Activated CD4-positive, alpha-beta T cell treated with anti-CD3 and anti-CD28 coated beads, Interleukin-2, amount 10 ng/mL, durations not matched to agents 24 days and 14 days (primary cell): ENCODE data around the gene GJB1. TPM values are rescaled to one million over a fixed set of nuclear protein-coding genes. Genes with fewer than 3 reads are reported as not detected.
A peak's percentile ranks its signal among the peaks of the same experiment; 100 is the strongest.
"Not testable (repeated sequence)": the region's sequence is repeated elsewhere in the genome, so short reads cannot be mapped to it uniquely, and the experiment has no call there.

Experiments
- DNase-seq: peaks from one replicate; pipeline ENCODE4 v3.0.0; 2022
- H3K27ac Mint-ChIP-seq: one replicate; pipeline ENCODE4 v1.8.0; 2022; ENCODE audit warnings: mild to moderate bottlenecking, mixed read lengths
- H3K27me3 Mint-ChIP-seq: one replicate; pipeline ENCODE4 v1.8.0; 2022; ENCODE audit warnings: mixed read lengths
- H3K36me3 Mint-ChIP-seq: one replicate; pipeline ENCODE4 v1.8.0; 2022; ENCODE audit warnings: low read depth, mild to moderate bottlenecking, mixed read lengths
- H3K4me1 Mint-ChIP-seq: one replicate; pipeline ENCODE4 v1.8.0; 2021; ENCODE audit warnings: mixed read lengths
- H3K4me3 Mint-ChIP-seq: one replicate; pipeline ENCODE4 v1.8.0; 2022; ENCODE audit warnings: mild to moderate bottlenecking, moderate library complexity, mixed read lengths
- H3K9me3 Mint-ChIP-seq: one replicate; pipeline ENCODE4 v1.8.0; 2021; ENCODE audit warnings: mixed read lengths
- intact Hi-C: fragments of 100-400 bp; cut with micrococcal nuclease; formaldehyde crosslinking; loops from one replicate; pipeline ENCODE4 v1.15.1; 2023
- total RNA-seq: library from RNA; stranded (reverse); gene quantifications from 2 replicates; pipeline ENCODE4 v1.2.3, GENCODE V29; 2022

The GJB1 gene
- total RNA-seq, 1 donor from 2014 or later: not detected

DNA sequence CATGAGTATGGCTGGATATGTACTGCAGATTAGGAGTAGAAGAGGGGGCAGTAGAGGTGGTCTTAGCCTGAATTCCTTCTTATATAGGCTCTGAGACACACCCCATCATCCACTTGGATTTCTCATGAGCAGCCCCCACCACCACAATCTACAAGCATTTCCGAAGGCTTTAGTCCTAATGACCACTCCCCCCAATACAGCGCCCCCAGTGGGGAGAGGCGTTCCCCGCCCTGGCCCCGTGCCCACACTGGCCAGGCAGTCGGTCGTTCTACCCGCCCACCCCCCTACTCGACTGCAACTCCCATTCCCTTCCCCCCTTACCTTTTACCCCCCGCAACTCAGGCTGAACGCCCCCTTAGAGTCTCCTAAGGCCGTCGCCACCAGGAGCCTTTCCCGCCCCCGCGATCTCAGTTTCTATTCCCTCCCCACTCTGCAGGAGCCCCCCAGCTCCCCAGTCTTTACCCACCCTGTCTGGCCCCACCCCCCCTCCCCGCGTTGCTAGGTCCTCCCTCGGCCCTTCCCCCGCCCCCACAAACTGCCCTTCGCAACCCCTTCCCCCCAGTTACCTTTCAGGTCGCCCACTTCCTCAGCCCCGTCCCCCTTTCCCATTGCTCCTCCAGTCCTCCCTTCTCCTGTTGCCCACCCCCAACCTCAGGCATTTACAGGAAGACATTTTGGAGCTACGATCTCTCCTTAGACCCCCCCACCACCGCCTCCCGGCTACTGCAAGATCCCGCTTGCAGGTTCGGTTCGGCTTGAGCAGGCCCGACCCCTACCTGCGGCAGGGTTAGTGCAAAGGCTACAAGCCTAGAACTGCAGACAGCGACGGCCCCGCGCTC lies 30.4 kb downstream of the GJB1 start:
- no peaks in the 10 kb centered on the region for H3K9me3 Mint-ChIP-seq
- peak overlapping the region; percentile 88 for H3K27ac Mint-ChIP-seq
- H3K36me3 Mint-ChIP-seq: peaks cover 18% of the 10 kb centered on the region
- peaks cover 2% of the 10 kb centered on the region for H3K27me3 Mint-ChIP-seq
- intact Hi-C loops: loop anchor here (1.0 to 10.0 kb wide), 6 partner anchors 30 to 596 kb away; partner anchors contain the start of genes CXorf65, NONO and TAF1
- peak; percentile 80 for DNase-seq
- peaks cover 28% of the 10 kb centered on the region for H3K4me1 Mint-ChIP-seq
- H3K4me3 Mint-ChIP-seq: peak overlapping the region; percentile 93

DNA sequence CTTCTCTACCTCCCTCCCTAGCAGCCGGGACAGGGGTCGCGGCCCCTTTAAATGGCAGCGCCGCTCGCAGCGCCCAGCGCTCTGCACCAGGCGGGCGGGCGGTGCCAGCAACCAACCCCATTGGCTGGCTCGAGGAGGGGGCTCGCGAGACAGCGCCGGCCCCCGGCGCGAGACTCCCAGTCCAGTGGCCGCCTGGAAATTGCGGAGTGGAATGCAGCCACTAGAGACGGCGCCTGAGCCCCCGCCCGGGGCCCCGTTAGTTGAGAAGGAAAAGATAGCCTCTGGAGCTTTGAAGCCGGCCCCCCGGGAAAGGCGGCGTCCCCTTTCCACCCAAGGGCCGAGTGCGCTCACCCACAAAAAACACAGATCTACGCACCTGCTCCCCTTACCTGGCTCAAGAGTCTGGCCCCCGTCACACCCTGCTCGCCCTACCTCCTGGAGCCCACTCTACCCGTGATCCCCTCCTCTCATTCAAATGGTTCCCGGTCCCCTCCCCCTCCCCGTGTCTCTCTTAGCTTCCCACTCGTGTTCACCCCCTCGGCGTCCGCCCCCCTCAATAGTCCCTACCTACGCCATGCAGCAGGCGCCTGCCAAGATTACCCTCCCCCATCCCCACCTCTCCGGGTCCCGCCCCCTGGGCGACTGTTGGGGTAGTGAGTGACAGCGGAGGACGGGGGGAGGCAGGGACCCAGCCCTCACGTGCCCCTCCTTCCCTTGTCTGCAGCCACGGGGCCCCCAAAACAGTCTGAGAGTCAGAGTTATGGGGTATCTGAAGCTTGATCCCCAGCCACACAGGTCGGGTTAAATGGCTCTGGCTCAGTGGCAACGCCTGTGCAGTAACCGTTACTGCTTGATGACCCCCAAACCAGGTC lies 31.3 kb downstream of the GJB1 start, which contains the start of gene ZMYM3:
Gene ZMYM3 (minus strand): TSS at position 49 of the 872 bp plus-strand sequence. CDS start 885 bp downstream, outside the sequence.
- H3K4me3 Mint-ChIP-seq: peak within 1 kb of the TSS; percentile 93

GRCh38 chrX:71256051-71256450 lies 33.0 kb downstream of the GJB1 start:
- peaks cover 4% of the 10 kb centered on the region for H3K36me3 Mint-ChIP-seq
- H3K4me3 Mint-ChIP-seq: no peak overlapping the region
- DNase-seq: no peak
- H3K9me3 Mint-ChIP-seq: no peaks in the 10 kb centered on the region
- H3K27me3 Mint-ChIP-seq: peaks cover 2% of the 10 kb centered on the region
- intact Hi-C loops: loop anchor here (10.0 kb wide), 1 partner anchor 151 kb away; the partner anchor contains the start of gene CXorf65
- H3K4me1 Mint-ChIP-seq: peaks cover 26% of the 10 kb centered on the region
- H3K27ac Mint-ChIP-seq: peak overlapping the region; percentile 26

More for the DNA sequence above, 31.3 kb downstream of the GJB1 start, which contains the start of gene ZMYM3:
- peak within 1 kb of the TSS; percentile 88 for H3K27ac Mint-ChIP-seq
- intact Hi-C loops: loop anchor here (1.0 to 10.0 kb wide), 6 partner anchors 29 to 597 kb away; partner anchors contain the start of genes CXorf65, NONO and TAF1
- H3K9me3 Mint-ChIP-seq: no peaks in the 10 kb centered on the region
- peak; percentile 92 for DNase-seq
- peaks cover 12% of the 10 kb centered on the region for H3K36me3 Mint-ChIP-seq
- peaks cover 2% of the 10 kb centered on the region for H3K27me3 Mint-ChIP-seq
- peaks cover 28% of the 10 kb centered on the region for H3K4me1 Mint-ChIP-seq

DNA sequence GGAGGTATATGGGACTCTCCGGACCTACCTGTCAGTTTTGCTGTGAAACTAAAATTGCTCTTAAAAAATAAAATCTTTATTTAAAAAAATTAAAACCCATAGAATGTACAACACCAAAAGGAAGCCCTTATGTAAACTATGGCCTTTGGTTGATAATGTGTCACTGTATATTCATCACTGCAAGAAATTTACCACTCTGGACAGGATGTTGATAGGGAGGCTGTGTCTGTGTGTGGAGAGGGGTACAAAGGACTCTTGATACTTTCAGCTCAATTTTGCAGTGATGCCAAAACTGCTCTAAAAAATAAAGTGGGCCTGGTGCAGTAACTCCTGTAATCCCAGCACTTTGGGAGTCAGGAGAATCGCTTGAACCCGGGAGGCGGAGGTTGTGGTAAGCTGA lies 33.8 kb downstream of the GJB1 start:
- peaks cover 2% of the 10 kb centered on the region for H3K27me3 Mint-ChIP-seq
- peaks cover 20% of the 10 kb centered on the region for H3K4me1 Mint-ChIP-seq
- H3K9me3 Mint-ChIP-seq: no peaks in the 10 kb centered on the region
- intact Hi-C loops: loop anchor here (10.0 kb wide), 1 partner anchor 152 kb away; the partner anchor contains the start of gene CXorf65
- DNase-seq: no peak
- H3K4me3 Mint-ChIP-seq: no peak overlapping the region
- H3K36me3 Mint-ChIP-seq: no peaks in the 10 kb centered on the region
- H3K27ac Mint-ChIP-seq: no peak overlapping the region

DNA sequence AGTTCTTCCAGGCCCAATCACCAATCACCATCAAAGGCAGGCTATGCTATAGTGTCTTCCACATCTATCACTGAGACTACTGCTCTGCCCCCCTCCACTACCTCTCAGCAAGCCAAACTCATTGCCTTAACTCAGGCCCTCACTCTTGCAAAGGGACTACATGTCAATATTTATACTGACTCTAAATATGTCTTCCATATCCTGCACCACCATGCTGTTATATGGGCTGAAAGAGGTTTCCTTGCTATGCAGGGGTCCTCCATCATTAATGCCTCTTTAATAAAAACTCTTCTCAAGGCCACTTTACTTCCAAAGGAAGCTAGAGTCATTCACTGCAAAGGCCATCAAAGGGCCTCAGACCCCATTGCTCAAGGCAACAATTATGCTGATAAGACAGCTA lies 45.6 kb downstream of the GJB1 start:
- intact Hi-C loops, H3K27me3 Mint-ChIP-seq, H3K4me3 Mint-ChIP-seq, H3K4me1 Mint-ChIP-seq, H3K36me3 Mint-ChIP-seq, H3K27ac Mint-ChIP-seq, H3K9me3 Mint-ChIP-seq, DNase-seq: not testable (repeated sequence)

DNA sequence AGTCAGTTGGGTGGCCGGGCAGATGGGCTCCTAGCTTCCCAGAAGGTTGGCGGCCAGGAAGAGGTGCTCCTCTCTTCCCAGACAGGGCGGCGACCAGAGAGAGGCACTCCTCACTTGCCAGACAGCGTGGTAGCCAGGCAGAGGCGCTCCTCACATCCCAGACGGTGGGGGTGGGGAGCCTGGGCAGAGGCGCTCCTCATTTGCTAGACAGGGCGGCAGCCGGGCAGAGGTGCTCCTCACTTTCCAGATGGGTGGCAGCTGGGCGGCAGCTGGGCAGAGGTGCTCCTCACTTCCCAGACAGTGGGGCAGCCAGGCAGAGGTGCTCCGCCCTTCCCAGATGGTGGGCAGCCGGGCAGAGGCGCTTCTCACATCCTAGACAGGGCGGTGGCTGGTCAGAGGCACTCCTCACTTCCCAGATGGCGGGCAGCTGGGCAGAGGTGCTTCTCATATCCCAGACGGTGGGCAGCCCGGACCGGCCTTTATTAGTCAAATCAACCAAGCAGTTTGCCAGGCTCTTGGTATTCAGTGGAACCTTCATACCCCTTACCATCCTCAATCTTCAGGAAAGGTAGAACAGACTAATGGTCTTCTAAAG lies 46.9 kb downstream of the GJB1 start:
- Mint-ChIP-seq H3K27me3 (peaks cover 1% of the 10 kb centered on the region), H3K27ac (no peak overlapping the region), H3K9me3 (no peaks in the 10 kb centered on the region), H3K4me3 (no peak overlapping the region), H3K36me3 (no peaks in the 10 kb centered on the region), H3K4me1 (no peaks in the 10 kb centered on the region)
- no peak for DNase-seq
- intact Hi-C loops: no loop called here

DNA sequence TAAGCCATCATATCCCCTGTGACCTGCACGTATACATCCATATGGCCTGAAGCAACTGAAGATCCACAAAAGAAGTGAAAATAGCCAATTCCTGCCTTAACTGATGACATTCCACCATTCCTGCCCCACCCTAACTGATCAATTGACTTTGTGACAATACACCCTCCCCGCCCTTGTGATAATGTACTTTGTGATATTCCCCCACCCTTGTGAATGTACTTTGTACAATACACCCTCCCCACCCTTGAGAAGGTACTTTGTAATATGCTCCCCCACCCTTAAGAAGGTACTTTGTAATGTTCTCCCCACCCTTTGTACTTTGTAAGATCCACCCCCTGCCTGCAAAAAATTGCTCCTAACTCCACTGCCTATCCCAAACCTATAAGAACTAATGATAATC lies 49.3 kb downstream of the GJB1 start:
- intact Hi-C loops, H3K4me1 Mint-ChIP-seq, H3K27me3 Mint-ChIP-seq, H3K36me3 Mint-ChIP-seq, DNase-seq, H3K27ac Mint-ChIP-seq, H3K4me3 Mint-ChIP-seq, H3K9me3 Mint-ChIP-seq: not testable (repeated sequence)

Other genes starting within 250 kb of the GJB1 start
- gene SNX12, start 154.9 kb upstream of the GJB1 start, total RNA-seq: 56.0 and 57.1 TPM in 2 replicates
- 9.4 and 9.8 TPM in 2 replicates for gene FOXO4, start 127.4 kb upstream of the GJB1 start, total RNA-seq
- 17.9 and 24.9 TPM in 2 replicates for gene CXorf65, start 116.5 kb upstream of the GJB1 start, total RNA-seq
- 337 and 348 TPM in 2 replicates for gene IL2RG, start 111.6 kb upstream of the GJB1 start, total RNA-seq
- 61.0 and 65.9 TPM in 2 replicates for gene MED12, start 104.6 kb upstream of the GJB1 start, total RNA-seq
- 1.0 and 1.1 TPM in 2 replicates for gene NLGN3, start 78.4 kb upstream of the GJB1 start, total RNA-seq
- 16.9 and 20.1 TPM in 2 replicates for gene ZMYM3, start 30.9 kb downstream of the GJB1 start, total RNA-seq
- gene NONO, start 60.4 kb downstream of the GJB1 start, total RNA-seq: 580 and 605 TPM in 2 replicates
- gene ITGB1BP2, start 78.5 kb downstream of the GJB1 start, total RNA-seq: 6.4 and 7.3 TPM in 2 replicates
- 46.7 and 47.8 TPM in 2 replicates for gene TAF1, start 143.1 kb downstream of the GJB1 start, total RNA-seq